HUES48 (cell line): ENCODE measurements around the gene MAP4K2.

Source experiments
- H3K27ac ChIP-seq: one replicate; pipeline ENCODE4 v1.7.0; 2013; ENCODE audit warnings: low read depth, low read length, inconsistent platforms
- H3K27me3 ChIP-seq: 2 replicates; pipeline ENCODE4 v1.6.1; 2013; ENCODE audit warnings: mild to moderate bottlenecking, low read length; ENCODE audit not compliant: control insufficient read depth, insufficient read depth
- H3K36me3 ChIP-seq: 2 replicates; pipeline ENCODE4 v1.6.1; 2013; ENCODE audit warnings: low read length; ENCODE audit not compliant: control insufficient read depth, insufficient read depth
- H3K4me1 ChIP-seq: 2 replicates; pipeline ENCODE4 v1.6.1; 2013; ENCODE audit warnings: mild to moderate bottlenecking, low read length; ENCODE audit not compliant: control insufficient read depth, insufficient read depth
- H3K4me3 ChIP-seq: 2 replicates; pipeline ENCODE4 v1.5.1; 2013; ENCODE audit warnings: mild to moderate bottlenecking, low read depth, low read length
- H3K9ac ChIP-seq: 2 replicates; pipeline ENCODE4 v1.6.1; 2013; ENCODE audit warnings: mild to moderate bottlenecking, low read depth, low read length, moderate library complexity
- H3K9me3 ChIP-seq: 2 replicates; pipeline ENCODE4 v1.6.1; 2013; ENCODE audit warnings: low read length; ENCODE audit not compliant: control insufficient read depth, insufficient read depth

The MAP4K2 gene

GRCh38 chr11:64786308-64786707, 16.7 kb downstream of the MAP4K2 start:
- H3K9me3 ChIP-seq = no peaks in the 10 kb centered on the region
- no peak overlapping the region for H3K9ac ChIP-seq
- H3K4me1 ChIP-seq = no peaks in the 10 kb centered on the region
- H3K4me3 ChIP-seq = no peak overlapping the region
- H3K36me3 ChIP-seq = peaks cover 7% of the 10 kb centered on the region
- no peaks in the 10 kb centered on the region for H3K27me3 ChIP-seq
- no peak overlapping the region for H3K27ac ChIP-seq

- no peak overlapping the region for H3K27ac ChIP-seq
- no peak overlapping the region for H3K4me3 ChIP-seq
- no peaks in the 10 kb centered on the region for H3K9me3 ChIP-seq
Observed at GRCh38 chr11:64784813-64785581, 18.0 kb downstream of the MAP4K2 start.

GRCh38 chr11:64778473-64779298, 24.3 kb downstream of the MAP4K2 start, which contains the start of gene SF1:
Gene SF1 (minus strand): TSS chr11:64778542. CDS start chr11:64778392, 150 bp downstream.
- Histone ChIP-seq H3K36me3 (peaks cover 37% of the 10 kb centered on the region), H3K9me3 (no peaks in the 10 kb centered on the region), H3K27me3 (no peaks in the 10 kb centered on the region), H3K4me3 (peak within 1 kb of the TSS; percentile 91), H3K27ac (peak within 1 kb of the TSS; percentile 99), H3K9ac (peak within 1 kb of the TSS; percentile 93), H3K4me1 (0 out of 2 replicates have a peak, but pooled peaks cover 4% of the 10 kb centered on the region)

More at GRCh38 chr11:64784813-64785581, 18.0 kb downstream of the MAP4K2 start:
- Histone ChIP-seq H3K36me3 (peaks cover 5% of the 10 kb centered on the region), H3K4me1 (no peaks in the 10 kb centered on the region), H3K9ac (no peak overlapping the region), H3K27me3 (no peaks in the 10 kb centered on the region)

- H3K36me3 ChIP-seq = peaks cover 43% of the 10 kb centered on the region
- H3K4me1 ChIP-seq = 0 out of 2 replicates have a peak, but pooled peaks cover 4% of the 10 kb centered on the region
- H3K9ac ChIP-seq = peak overlapping the region; percentile 93
- H3K4me3 ChIP-seq = peak overlapping the region; percentile 91
- H3K27me3 ChIP-seq = no peaks in the 10 kb centered on the region
- H3K9me3 ChIP-seq = no peaks in the 10 kb centered on the region
- peak overlapping the region; percentile 99 for H3K27ac ChIP-seq
Observed at GRCh38 chr11:64778223-64778472, 24.9 kb downstream of the MAP4K2 start.

GRCh38 chr11:64777449-64778222, 25.4 kb downstream of the MAP4K2 start:
- Histone ChIP-seq H3K9ac (peak overlapping the region; percentile 93), H3K9me3 (no peaks in the 10 kb centered on the region), H3K27ac (peak overlapping the region; percentile 99), H3K27me3 (no peaks in the 10 kb centered on the region), H3K36me3 (peaks cover 48% of the 10 kb centered on the region), H3K4me1 (0 out of 2 replicates have a peak, but pooled peaks cover 4% of the 10 kb centered on the region), H3K4me3 (peak overlapping the region; percentile 91)

- Histone ChIP-seq H3K4me3 (peak overlapping the region; percentile 91), H3K36me3 (peaks cover 55% of the 10 kb centered on the region), H3K27ac (no peak overlapping the region), H3K9me3 (no peaks in the 10 kb centered on the region), H3K9ac (peak overlapping the region; percentile 2; the same call in 1 of the 2 replicates), H3K27me3 (no peaks in the 10 kb centered on the region), H3K4me1 (0 out of 2 replicates have a peak, but pooled peaks cover 4% of the 10 kb centered on the region)
Observed at GRCh38 chr11:64776875-64777274, 26.1 kb downstream of the MAP4K2 start.

GRCh38 chr11:64776425-64776824, 26.6 kb downstream of the MAP4K2 start:
- Histone ChIP-seq H3K27me3 (no peaks in the 10 kb centered on the region), H3K9ac (no peak overlapping the region), H3K27ac (no peak overlapping the region), H3K4me1 (0 out of 2 replicates have a peak, but pooled peaks cover 4% of the 10 kb centered on the region), H3K9me3 (no peaks in the 10 kb centered on the region), H3K4me3 (peak overlapping the region; percentile 91), H3K36me3 (peaks cover 60% of the 10 kb centered on the region)

- peaks cover 83% of the 10 kb centered on the region for H3K36me3 ChIP-seq
- H3K27ac ChIP-seq = no peak overlapping the region
- H3K4me3 ChIP-seq = no peak overlapping the region
- H3K9ac ChIP-seq = no peak overlapping the region
- H3K4me1 ChIP-seq = 0 out of 2 replicates have a peak, but pooled peaks cover 4% of the 10 kb centered on the region
- no peaks in the 10 kb centered on the region for H3K9me3 ChIP-seq
- no peaks in the 10 kb centered on the region for H3K27me3 ChIP-seq
Observed at GRCh38 chr11:64774144-64774543, 28.9 kb downstream of the MAP4K2 start.

- Histone ChIP-seq H3K27ac (no peak overlapping the region), H3K4me3 (no peak overlapping the region), H3K9me3 (no peaks in the 10 kb centered on the region), H3K9ac (no peak overlapping the region), H3K36me3 (peaks cover 99% of the 10 kb centered on the region), H3K27me3 (no peaks in the 10 kb centered on the region), H3K4me1 (0 out of 2 replicates have a peak, but pooled peaks cover 4% of the 10 kb centered on the region)
Observed at GRCh38 chr11:64772303-64773018, 30.6 kb downstream of the MAP4K2 start.

- Histone ChIP-seq H3K36me3 (peaks cover 99% of the 10 kb centered on the region), H3K27me3 (no peaks in the 10 kb centered on the region), H3K4me3 (no peak overlapping the region), H3K9me3 (no peaks in the 10 kb centered on the region), H3K27ac (no peak overlapping the region), H3K4me1 (0 out of 2 replicates have a peak, but pooled peaks cover 2% of the 10 kb centered on the region), H3K9ac (no peak overlapping the region)
Observed at GRCh38 chr11:64771861-64772260, 31.2 kb downstream of the MAP4K2 start.
